SK-N-SH treated with all-trans-retinoic acid at 6 μM for 48 hours (cell line): ENCODE measurements around the gene RTN4RL2.
A peak's percentile ranks its signal among the peaks of the same experiment; 100 is the strongest.

Source experiments
- ATAC-seq: fragments of 200-7000 bp; cut with Tn5 transposase; 3 replicates; pipeline ENCODE4 v1.9.1; 2020; ENCODE audit warnings: mild to moderate bottlenecking, moderate library complexity
- ARNTL ChIP-seq: fragments of 450-650 bp; formaldehyde crosslinking; IDR thresholded peaks from 2 replicates; pipeline ENCODE4 v1.5.0; 2020; ENCODE audit warnings: low read depth, mild to moderate bottlenecking, moderate library complexity, borderline replicate concordance
- BACH2 ChIP-seq: fragments of 250-450 bp; sonication (Bioruptor Pico); IDR thresholded peaks from 2 replicates; pipeline ENCODE4 v1.9.0; 2021; ENCODE audit warnings: mild to moderate bottlenecking, borderline replicate concordance
- CSDC2 ChIP-seq: fragments of 250-450 bp; sonication (Bioruptor Pico); IDR thresholded peaks from 2 replicates; pipeline ENCODE4 v1.5.0; 2020; ENCODE audit warnings: mild to moderate bottlenecking, moderate library complexity
- ESRRG ChIP-seq: fragments of 250-450 bp; sonication (Bioruptor Pico); IDR thresholded peaks from 2 replicates; pipeline ENCODE4 v1.6.1; 2021; ENCODE audit warnings: mild to moderate bottlenecking
- GLIS3 ChIP-seq: fragments of 250-450 bp; sonication (Bioruptor Pico); IDR thresholded peaks from 2 replicates; pipeline ENCODE4 v1.5.0; 2020; ENCODE audit warnings: mild to moderate bottlenecking, moderate library complexity
- ISL1 ChIP-seq: fragments of 250-450 bp; sonication (Bioruptor Pico); IDR thresholded peaks from 2 replicates; pipeline ENCODE4 v2.1.2; 2022; ENCODE audit warnings: mild to moderate bottlenecking, moderate library complexity
- OSR1 ChIP-seq: fragments of 250-450 bp; sonication (Bioruptor Pico); IDR thresholded peaks from 2 replicates; pipeline ENCODE4 v1.8.0; 2022; ENCODE audit warnings: moderate library complexity, mild to moderate bottlenecking, inconsistent platforms
- PPARA ChIP-seq: fragments of 250-450 bp; sonication (Bioruptor Pico); IDR thresholded peaks from 2 replicates; pipeline ENCODE4 v1.5.0; 2020; ENCODE audit warnings: mild to moderate bottlenecking, borderline replicate concordance
- RARB ChIP-seq: fragments of 250-450 bp; sonication (Bioruptor Pico); IDR thresholded peaks from 2 replicates; pipeline ENCODE4 v1.8.0; 2021; ENCODE audit warnings: mild to moderate bottlenecking, moderate library complexity
- SNAI2 ChIP-seq: fragments of 250-450 bp; sonication (Bioruptor Pico); IDR thresholded peaks from 2 replicates; pipeline ENCODE4 v1.5.0; 2020; ENCODE audit warnings: mild to moderate bottlenecking, moderate library complexity
- TCF4 ChIP-seq: fragments of 250-450 bp; sonication (Bioruptor Pico); IDR thresholded peaks from 2 replicates; pipeline ENCODE4 v1.8.0; 2021; ENCODE audit warnings: mild to moderate bottlenecking, moderate library complexity, borderline replicate concordance
- TOX ChIP-seq: fragments of 250-450 bp; sonication (Bioruptor Pico); IDR thresholded peaks from 2 replicates; pipeline ENCODE4 v1.8.0; 2021; ENCODE audit warnings: mild to moderate bottlenecking, moderate library complexity, borderline replicate concordance
- ZC3H10 ChIP-seq: fragments of 250-450 bp; sonication (Bioruptor Pico); IDR thresholded peaks from 2 replicates; pipeline ENCODE4 v1.5.1; 2021; ENCODE audit warnings: mild to moderate bottlenecking, moderate library complexity
- ZNF70 ChIP-seq: fragments of 450-650 bp; formaldehyde crosslinking; IDR thresholded peaks from 2 replicates; pipeline ENCODE4 v1.5.0; 2020; ENCODE audit warnings: mild to moderate bottlenecking, moderate library complexity
- ZNF8 ChIP-seq: fragments of 450-650 bp; formaldehyde crosslinking; IDR thresholded peaks from 2 replicates; pipeline ENCODE4 v1.5.0; 2020; ENCODE audit warnings: mild to moderate bottlenecking, moderate library complexity
- TF ChIP-seq, protein P1 (sequence below): fragments of 250-450 bp; sonication (Bioruptor Pico); IDR thresholded peaks from 2 replicates; pipeline ENCODE4 v1.5.1; 2021; ENCODE audit warnings: mild to moderate bottlenecking, moderate library complexity
- TF ChIP-seq, protein P2 (sequence below): fragments of 250-450 bp; sonication (Bioruptor Pico); IDR thresholded peaks from 2 replicates; pipeline ENCODE4 v1.5.0; 2020; ENCODE audit warnings: mild to moderate bottlenecking, moderate library complexity
- TF ChIP-seq, protein P3 (sequence below): fragments of 250-450 bp; sonication (Bioruptor Pico); IDR thresholded peaks from 2 replicates; pipeline ENCODE4 v1.8.0; 2021; ENCODE audit warnings: low read depth, mild to moderate bottlenecking, moderate library complexity, borderline replicate concordance

Gene RTN4RL2

DNA sequence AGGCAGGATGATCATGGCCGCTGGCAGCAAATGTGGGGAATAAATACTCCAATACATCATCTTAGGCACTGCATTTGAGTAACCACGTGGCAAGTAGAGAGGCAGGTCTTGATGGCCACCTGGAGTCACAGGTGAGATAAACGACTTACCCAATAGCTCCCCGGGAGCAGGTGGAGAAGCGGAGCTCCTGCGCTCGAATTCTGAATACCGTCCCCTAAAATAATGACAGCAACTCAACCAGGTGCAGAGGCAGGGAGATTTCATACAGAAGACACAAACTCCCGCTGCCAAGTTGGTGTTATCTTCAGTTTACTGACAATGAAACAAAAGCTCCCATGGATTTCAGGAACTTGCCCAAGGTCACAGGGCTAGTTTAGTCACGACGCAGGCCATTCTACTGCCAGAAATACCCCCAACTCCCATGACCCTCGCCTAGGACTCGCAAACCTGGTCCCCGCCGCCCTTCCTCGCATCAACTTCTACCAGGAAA lies 33.8 kb upstream of the RTN4RL2 start:
- ATAC-seq = no peak
- no peak for TF ChIP-seq ESRRG (CRISPR knock-in tag)
- TF ChIP-seq, protein P1, sequence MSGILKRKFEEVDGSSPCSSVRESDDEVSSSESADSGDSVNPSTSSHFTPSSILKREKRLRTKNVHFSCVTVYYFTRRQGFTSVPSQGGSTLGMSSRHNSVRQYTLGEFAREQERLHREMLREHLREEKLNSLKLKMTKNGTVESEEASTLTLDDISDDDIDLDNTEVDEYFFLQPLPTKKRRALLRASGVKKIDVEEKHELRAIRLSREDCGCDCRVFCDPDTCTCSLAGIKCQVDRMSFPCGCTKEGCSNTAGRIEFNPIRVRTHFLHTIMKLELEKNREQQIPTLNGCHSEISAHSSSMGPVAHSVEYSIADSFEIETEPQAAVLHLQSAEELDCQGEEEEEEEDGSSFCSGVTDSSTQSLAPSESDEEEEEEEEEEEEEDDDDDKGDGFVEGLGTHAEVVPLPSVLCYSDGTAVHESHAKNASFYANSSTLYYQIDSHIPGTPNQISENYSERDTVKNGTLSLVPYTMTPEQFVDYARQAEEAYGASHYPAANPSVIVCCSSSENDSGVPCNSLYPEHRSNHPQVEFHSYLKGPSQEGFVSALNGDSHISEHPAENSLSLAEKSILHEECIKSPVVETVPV (CRISPR knock-in tag) = no peak
- TF ChIP-seq OSR1 = no peak
- no peak for TF ChIP-seq RARB (CRISPR knock-in tag)
- TF ChIP-seq ZNF8 (CRISPR knock-in tag) = no peak
- TF ChIP-seq SNAI2 = no peak

DNA sequence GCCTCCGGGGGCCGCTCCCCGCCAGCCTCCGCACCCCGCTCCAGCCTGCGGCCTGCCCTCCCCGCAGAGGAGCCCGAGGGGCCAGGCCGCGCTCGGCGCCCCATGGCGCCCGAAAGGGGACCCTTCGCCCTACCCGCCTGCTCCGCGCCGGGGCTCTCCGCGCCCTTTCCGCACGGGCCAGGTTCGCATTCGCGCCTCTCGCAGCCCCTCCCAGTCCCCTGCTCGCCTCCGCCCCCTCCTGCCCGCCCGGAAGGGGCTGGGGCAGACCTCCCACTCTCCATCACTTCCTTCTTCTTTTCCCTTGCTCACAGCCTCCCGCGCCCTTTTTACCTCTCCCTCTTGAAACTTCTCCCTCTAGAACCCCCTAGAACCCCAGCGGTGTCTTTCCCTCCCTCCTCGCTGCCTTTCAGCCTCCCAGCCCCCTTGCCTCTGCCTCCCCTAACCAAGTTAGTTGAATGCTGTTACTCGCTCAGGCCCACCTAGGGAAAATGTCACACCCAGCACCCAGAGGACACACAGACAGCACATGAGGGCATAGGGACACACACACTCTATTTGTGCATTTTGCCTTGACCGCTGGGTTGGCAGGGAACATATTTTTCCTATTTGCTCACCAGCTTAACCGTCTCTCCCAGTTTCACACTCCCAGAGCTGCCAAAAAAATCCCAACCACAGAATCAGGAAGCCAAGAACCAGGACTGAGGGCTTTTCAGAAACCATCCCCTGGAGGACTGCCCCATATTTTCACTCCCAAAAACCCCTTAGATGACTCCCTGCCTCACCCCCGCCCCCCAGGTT lies 33.2 kb upstream of the RTN4RL2 start, which contains the start of gene SLC43A3:
TSS of gene SLC43A3 (minus strand) at position 193 of the 798 bp plus-strand sequence. CDS start 949 bp downstream, outside the sequence.
- peak; percentile 70 for ATAC-seq
- no peak for TF ChIP-seq CSDC2
- no peak for TF ChIP-seq SNAI2
- TF ChIP-seq TOX (CRISPR knock-in tag) = no peak
- no peak for TF ChIP-seq ARNTL (CRISPR knock-in tag)

DNA sequence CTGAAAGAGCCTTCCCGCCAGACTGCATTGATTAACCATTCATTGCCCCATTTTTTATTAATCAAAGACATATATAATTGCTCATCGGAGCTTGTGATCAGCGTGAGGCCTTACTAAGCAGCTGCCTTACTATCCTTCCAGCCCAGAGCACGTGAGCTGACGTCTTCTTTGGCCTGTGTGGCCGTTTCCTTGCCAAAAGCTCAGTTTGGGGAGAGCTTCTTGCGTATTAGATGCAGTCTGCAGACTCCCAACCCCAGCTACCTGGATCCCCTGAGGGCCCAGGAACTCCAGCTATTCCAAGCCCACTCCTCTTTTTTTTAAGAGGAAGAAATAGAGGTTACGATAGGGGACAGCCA lies 32.6 kb upstream of the RTN4RL2 start:
- TF ChIP-seq GLIS3 (CRISPR knock-in tag) (no peak), ZNF70 (CRISPR knock-in tag) (no peak), ESRRG (CRISPR knock-in tag) (no peak), CSDC2 (no peak), RARB (CRISPR knock-in tag) (no peak), ZC3H10 (no peak), BACH2 (no peak), SNAI2 (no peak), ARNTL (CRISPR knock-in tag) (no peak)
- TF ChIP-seq, protein P2, sequence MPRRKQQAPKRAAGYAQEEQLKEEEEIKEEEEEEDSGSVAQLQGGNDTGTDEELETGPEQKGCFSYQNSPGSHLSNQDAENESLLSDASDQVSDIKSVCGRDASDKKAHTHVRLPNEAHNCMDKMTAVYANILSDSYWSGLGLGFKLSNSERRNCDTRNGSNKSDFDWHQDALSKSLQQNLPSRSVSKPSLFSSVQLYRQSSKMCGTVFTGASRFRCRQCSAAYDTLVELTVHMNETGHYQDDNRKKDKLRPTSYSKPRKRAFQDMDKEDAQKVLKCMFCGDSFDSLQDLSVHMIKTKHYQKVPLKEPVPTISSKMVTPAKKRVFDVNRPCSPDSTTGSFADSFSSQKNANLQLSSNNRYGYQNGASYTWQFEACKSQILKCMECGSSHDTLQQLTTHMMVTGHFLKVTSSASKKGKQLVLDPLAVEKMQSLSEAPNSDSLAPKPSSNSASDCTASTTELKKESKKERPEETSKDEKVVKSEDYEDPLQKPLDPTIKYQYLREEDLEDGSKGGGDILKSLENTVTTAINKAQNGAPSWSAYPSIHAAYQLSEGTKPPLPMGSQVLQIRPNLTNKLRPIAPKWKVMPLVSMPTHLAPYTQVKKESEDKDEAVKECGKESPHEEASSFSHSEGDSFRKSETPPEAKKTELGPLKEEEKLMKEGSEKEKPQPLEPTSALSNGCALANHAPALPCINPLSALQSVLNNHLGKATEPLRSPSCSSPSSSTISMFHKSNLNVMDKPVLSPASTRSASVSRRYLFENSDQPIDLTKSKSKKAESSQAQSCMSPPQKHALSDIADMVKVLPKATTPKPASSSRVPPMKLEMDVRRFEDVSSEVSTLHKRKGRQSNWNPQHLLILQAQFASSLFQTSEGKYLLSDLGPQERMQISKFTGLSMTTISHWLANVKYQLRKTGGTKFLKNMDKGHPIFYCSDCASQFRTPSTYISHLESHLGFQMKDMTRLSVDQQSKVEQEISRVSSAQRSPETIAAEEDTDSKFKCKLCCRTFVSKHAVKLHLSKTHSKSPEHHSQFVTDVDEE = no peak
- TF ChIP-seq, protein P1 (CRISPR knock-in tag) = no peak
- ATAC-seq = no peak

DNA sequence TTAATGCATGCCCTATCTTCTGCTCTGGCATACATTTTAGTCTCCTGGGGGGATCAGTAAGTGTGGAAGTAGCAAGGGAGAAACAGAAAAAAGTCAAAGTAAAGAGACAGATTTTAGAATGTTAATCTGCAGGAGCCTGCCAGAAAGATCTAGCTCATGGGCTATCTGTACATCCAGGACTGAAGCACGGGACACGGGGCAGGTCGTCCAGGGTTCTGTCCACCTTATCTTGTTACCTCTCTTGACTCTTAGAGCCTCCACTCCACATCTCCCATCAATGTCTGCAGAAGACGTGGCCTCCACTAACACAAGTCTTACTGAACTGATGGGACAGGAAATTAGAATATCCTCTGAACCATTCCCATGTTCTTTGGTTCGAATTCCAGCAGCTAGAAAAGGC lies 31.7 kb upstream of the RTN4RL2 start:
- TF ChIP-seq PPARA (CRISPR knock-in tag) (no peak), OSR1 (no peak), ISL1 (no peak), ESRRG (CRISPR knock-in tag) (no peak), ZNF70 (CRISPR knock-in tag) (no peak)
- TF ChIP-seq, protein P2 = no peak
- TF ChIP-seq, all 23 proteins: peak for 0
- ATAC-seq = no peak

DNA sequence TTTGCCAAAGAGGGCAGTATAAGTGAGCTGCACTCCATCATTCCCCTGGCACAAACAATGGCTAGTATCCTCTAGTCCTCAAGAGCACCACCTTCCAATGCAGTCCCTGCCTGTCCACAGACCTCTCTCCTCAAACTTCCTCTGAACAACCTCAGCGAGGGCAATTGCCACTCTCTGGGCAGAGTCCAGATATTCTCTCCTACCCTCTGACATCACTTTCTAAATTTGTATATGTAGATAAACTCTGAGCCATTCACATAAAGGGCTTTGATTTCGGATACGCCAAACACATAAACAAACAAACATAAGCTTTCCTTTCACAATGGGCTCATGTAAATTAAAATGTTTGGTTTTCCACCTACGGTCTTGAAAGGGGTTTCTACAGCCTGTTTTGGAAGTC lies 30.4 kb upstream of the RTN4RL2 start:
- ATAC-seq = no peak
- TF ChIP-seq, protein P3, sequence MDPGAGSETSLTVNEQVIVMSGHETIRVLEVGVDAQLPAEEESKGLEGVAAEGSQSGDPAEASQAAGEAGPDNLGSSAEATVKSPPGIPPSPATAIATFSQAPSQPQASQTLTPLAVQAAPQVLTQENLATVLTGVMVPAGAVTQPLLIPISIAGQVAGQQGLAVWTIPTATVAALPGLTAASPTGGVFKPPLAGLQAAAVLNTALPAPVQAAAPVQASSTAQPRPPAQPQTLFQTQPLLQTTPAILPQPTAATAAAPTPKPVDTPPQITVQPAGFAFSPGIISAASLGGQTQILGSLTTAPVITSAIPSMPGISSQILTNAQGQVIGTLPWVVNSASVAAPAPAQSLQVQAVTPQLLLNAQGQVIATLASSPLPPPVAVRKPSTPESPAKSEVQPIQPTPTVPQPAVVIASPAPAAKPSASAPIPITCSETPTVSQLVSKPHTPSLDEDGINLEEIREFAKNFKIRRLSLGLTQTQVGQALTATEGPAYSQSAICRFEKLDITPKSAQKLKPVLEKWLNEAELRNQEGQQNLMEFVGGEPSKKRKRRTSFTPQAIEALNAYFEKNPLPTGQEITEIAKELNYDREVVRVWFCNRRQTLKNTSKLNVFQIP (CRISPR knock-in tag) = no peak
- TF ChIP-seq OSR1 (no peak), ISL1 (no peak), TCF4 (no peak), ZC3H10 (no peak), RARB (CRISPR knock-in tag) (no peak), SNAI2 (no peak), TOX (CRISPR knock-in tag) (no peak), ARNTL (CRISPR knock-in tag) (no peak), ZNF8 (CRISPR knock-in tag) (no peak), BACH2 (no peak), PPARA (CRISPR knock-in tag) (no peak)
- TF ChIP-seq, protein P2 = no peak
